HG03571 (cell line): ENCODE results near the gene RPS6KA4.
"Not testable (repeated sequence)": the region's sequence is repeated elsewhere in the genome, so short reads cannot be mapped to it uniquely, and the experiment has no call there.

Experiments
- ATAC-seq: cut with Tn5 transposase; IDR thresholded peaks from one replicate; pipeline ENCODE4 v1.9.1; 2021; ENCODE audit not compliant: unreplicated experiment

Gene RPS6KA4

GRCh38 chr11:64415996-64416728, 57.2 kb downstream of the RPS6KA4 start:
- no peak for ATAC-seq

- ATAC-seq, result not testable (repeated sequence)
Measured at GRCh38 chr11:64418233-64418632, 59.3 kb downstream of the RPS6KA4 start.

- ATAC-seq, result no peak
Measured at GRCh38 chr11:64419257-64419790, 60.4 kb downstream of the RPS6KA4 start.

- ATAC-seq, result no peak
Measured at GRCh38 chr11:64419818-64420485, 61.0 kb downstream of the RPS6KA4 start.
